CD8-positive, alpha-beta memory T cell (primary cell): ENCODE measurements around the gene NRP1. TPM values are rescaled to one million over a fixed set of nuclear protein-coding genes. Genes with fewer than 3 reads are reported as not detected.

Source experiments
- CTCF ChIA-PET: fragments of 350-600 bp; sonication (Branson Sonifier 250); formaldehyde crosslinking; loops from one replicate; lab custom pipeline; 2021; ENCODE audit warnings: antibody characterized with exemption; lab: Charles Lee
- POLR2A ChIA-PET: fragments of 350-600 bp; sonication (Branson Sonifier 250); formaldehyde crosslinking; loops from one replicate; lab custom pipeline; 2021; ENCODE audit warnings: antibody characterized with exemption; lab: Charles Lee
- DNase-seq, 5 donors: peaks; one replicate each; pipeline versions ENCODE4 v3.0.0 to v3.0.0-alpha.2; 2020 to 2022; ENCODE audit warnings: mixed read lengths in 1 of 5
- H3K27ac ChIP-seq: one replicate; pipeline ENCODE4 v1.7.0; 2013; ENCODE audit warnings: low read depth, mild to moderate bottlenecking, low read length, moderate library complexity
- H3K27me3 ChIP-seq: 2 replicates; pipeline ENCODE4 v1.7.0; 2013; ENCODE audit warnings: low read length, mild to moderate bottlenecking; ENCODE audit not compliant: insufficient read depth, poor library complexity, severe bottlenecking
- H3K36me3 ChIP-seq: 2 replicates; pipeline ENCODE4 v1.7.0; 2013; ENCODE audit warnings: mild to moderate bottlenecking, low read length, moderate library complexity; ENCODE audit not compliant: insufficient read depth
- H3K4me1 ChIP-seq: 2 replicates; pipeline ENCODE4 v1.7.0; 2013; ENCODE audit warnings: mild to moderate bottlenecking, low read length, moderate library complexity; ENCODE audit not compliant: insufficient read depth
- H3K4me3 ChIP-seq: 2 replicates; pipeline ENCODE4 v1.7.0; 2013; ENCODE audit warnings: mild to moderate bottlenecking, low read length
- H3K9me3 ChIP-seq: 2 replicates; pipeline ENCODE4 v1.7.0; 2013; ENCODE audit warnings: mild to moderate bottlenecking, low read length
- H3K27ac Mint-ChIP-seq, 8 donors: one replicate each; pipeline ENCODE4 v1.8.0; 2020 to 2021; ENCODE audit warnings: mixed read lengths in 8 of 8, mild to moderate bottlenecking in 6 of 8, inconsistent platforms in 3 of 8, moderate library complexity in 3 of 8
- H3K27me3 Mint-ChIP-seq, 2 donors: one replicate each; pipeline ENCODE4 v1.8.0; 2020 to 2021; ENCODE audit warnings: mixed read lengths in 2 of 2, mild to moderate bottlenecking in 1 of 2, moderate library complexity in 1 of 2
- H3K36me3 Mint-ChIP-seq, 3 donors: one replicate each; pipeline ENCODE4 v1.8.0; 2020 to 2021; ENCODE audit warnings: mixed read lengths in 3 of 3, inconsistent platforms in 1 of 3, mild to moderate bottlenecking in 1 of 3
- H3K4me1 Mint-ChIP-seq, 3 donors: one replicate each; pipeline ENCODE4 v1.8.0; 2020 to 2021; ENCODE audit warnings: mixed read lengths in 3 of 3, inconsistent platforms in 1 of 3, mild to moderate bottlenecking in 1 of 3
- H3K4me3 Mint-ChIP-seq, 7 donors: one replicate each; pipeline ENCODE4 v1.8.0; 2020 to 2021; ENCODE audit warnings: mixed read lengths in 7 of 7, mild to moderate bottlenecking in 6 of 7, moderate library complexity in 4 of 7, inconsistent platforms in 2 of 7
- H3K9me3 Mint-ChIP-seq, 5 donors: one replicate each; pipeline ENCODE4 v1.8.0; 2020 to 2022; ENCODE audit warnings: mixed read lengths in 5 of 5, mild to moderate bottlenecking in 3 of 5, moderate library complexity in 2 of 5, inconsistent platforms in 1 of 5
- polyA plus RNA-seq: library from polyadenylated mRNA; unstranded; fragments of 300-500 nt; fragmentation: Illumina TruSeq; gene quantifications from one replicate; pipeline ENCODE4 v1.2.3, GENCODE V29; 2021
- total RNA-seq, 2 experiments: library from RNA; stranded (reverse); gene quantifications; one replicate each; pipeline ENCODE4 v1.2.3, GENCODE V29; 2021

NRP1 gene
- total and polyA plus RNA-seq, 3 experiments from 2014 or later, result 2.1 to 2.2 TPM; not detected in 1

DNA sequence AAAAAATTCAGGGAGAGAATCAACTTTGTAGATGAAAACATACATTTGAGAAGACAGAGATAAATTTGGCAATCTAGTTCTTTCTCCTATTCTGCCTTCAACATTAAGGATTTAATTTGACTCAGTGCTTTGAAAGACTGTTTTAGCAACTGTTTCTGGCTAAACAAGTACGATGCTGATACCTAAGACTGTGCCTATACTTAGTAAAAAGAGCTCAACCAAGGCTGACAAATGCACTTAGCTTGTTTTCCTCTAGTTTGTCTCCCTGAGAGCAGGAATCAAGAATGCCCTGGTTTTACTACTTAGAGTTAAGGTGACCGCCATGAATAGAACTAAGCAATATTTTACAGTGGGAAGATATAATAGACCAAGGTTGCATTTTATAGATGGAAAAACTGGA, 49.5 kb downstream of the NRP1 start:
- POLR2A ChIA-PET, result no interaction called here
- H3K27me3 Mint-ChIP-seq, result peaks cover 2 to 40% of the 10 kb centered on the region in 2 donors
- H3K27ac ChIP-seq, result no peak overlapping the region
- no peak overlapping the region for H3K4me3 Mint-ChIP-seq
- no peaks in the 10 kb centered on the region for H3K9me3 ChIP-seq
- no peaks in the 10 kb centered on the region for H3K27me3 ChIP-seq
- H3K36me3 Mint-ChIP-seq, result no peaks in the 10 kb centered on the region
- H3K4me3 ChIP-seq, result no peak overlapping the region
- DNase-seq, result no peak
- no peaks in the 10 kb centered on the region for H3K36me3 ChIP-seq
- no peaks in the 10 kb centered on the region for H3K4me1 ChIP-seq
- no peaks in the 10 kb centered on the region for H3K4me1 Mint-ChIP-seq
- H3K27ac Mint-ChIP-seq, result no peak overlapping the region
- peaks cover 0 to 3% (median 0%) of the 10 kb centered on the region in 5 donors for H3K9me3 Mint-ChIP-seq
- CTCF ChIA-PET, result no interaction called here

DNA sequence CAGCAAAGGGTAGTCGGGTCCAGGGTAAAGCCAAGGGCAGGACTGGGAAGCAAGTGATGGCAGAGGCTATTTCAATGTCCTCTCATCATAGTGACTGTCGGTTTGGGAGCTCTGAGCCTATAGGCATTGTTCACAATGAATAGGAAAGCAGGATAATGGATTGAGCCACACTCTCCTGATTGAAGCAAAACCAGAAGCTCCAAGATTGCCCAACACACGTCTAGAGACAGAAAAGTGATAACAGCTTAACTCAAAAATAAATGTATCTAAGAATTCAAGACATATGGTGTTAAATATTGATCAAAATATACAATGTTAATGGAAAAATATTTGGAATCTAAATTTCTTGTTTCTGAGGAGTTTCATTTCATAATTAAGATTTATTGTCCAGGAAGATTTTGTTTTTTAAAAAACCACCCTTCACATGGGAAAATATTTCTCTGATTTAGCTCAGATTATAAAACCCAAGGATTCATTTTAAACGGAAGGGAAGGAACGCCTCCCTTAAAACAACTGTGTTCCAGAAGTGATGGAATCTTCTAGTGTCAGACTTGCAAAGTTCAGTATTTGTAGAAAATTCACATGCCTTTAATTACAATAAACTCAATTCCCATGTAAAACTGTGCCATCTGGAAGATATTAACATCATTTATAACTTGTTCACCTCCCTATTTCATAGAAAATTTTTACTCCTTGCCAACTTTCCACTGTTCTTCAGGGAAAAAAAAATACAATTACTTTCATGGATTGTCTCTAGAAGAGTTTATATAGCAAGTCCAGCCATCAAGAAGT, 54.5 kb downstream of the NRP1 start:
- Histone ChIP-seq H3K36me3 (no peaks in the 10 kb centered on the region), H3K4me3 (no peak overlapping the region), H3K27ac (no peak overlapping the region), H3K4me1 (no peaks in the 10 kb centered on the region), H3K9me3 (no peaks in the 10 kb centered on the region), H3K27me3 (no peaks in the 10 kb centered on the region)
- H3K4me1 Mint-ChIP-seq, result no peaks in the 10 kb centered on the region
- no peak overlapping the region for H3K4me3 Mint-ChIP-seq
- ChIA-PET CTCF (interaction anchor here (1.3 kb wide), 1 partner anchor 26 kb away, joined by 3 read pairs; no protein-coding TSS in a partner anchor), POLR2A (no interaction called here)
- H3K27me3 Mint-ChIP-seq, result peaks cover 6 to 29% of the 10 kb centered on the region in 2 donors
- no peak for DNase-seq
- peaks cover 0 to 3% (median 0%) of the 10 kb centered on the region in 5 donors for H3K9me3 Mint-ChIP-seq
- H3K27ac Mint-ChIP-seq, result no peak overlapping the region
- no peaks in the 10 kb centered on the region for H3K36me3 Mint-ChIP-seq

DNA sequence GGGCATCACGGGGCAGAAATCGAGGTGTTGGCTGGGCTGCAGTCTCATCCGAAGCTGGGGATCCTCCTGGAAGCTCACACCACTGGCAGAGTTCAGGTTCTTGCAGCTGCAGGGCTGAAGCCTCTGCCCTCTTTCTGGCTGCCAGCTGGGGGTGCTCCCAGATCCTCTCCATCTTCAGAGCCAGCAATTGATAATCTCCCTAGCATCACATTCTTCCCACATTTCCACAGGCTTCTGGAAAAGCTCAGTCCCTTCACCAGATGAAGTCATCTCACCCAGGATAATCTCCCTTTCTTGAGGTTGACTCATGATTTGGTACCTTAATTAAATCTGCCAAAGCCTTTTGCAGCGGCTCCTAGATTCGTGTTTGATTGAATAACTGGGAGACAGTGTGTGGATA, 55.2 kb downstream of the NRP1 start:
- no peak for DNase-seq
- Mint-ChIP-seq H3K4me3 (no peak overlapping the region), H3K27me3 (peaks cover 8 to 32% of the 10 kb centered on the region in 2 donors), H3K36me3 (no peaks in the 10 kb centered on the region), H3K4me1 (no peaks in the 10 kb centered on the region), H3K27ac (no peak overlapping the region), H3K9me3 (peaks cover 0 to 3% (median 0%) of the 10 kb centered on the region in 5 donors)
- H3K27me3 ChIP-seq, result no peaks in the 10 kb centered on the region
- no peak overlapping the region for H3K4me3 ChIP-seq
- H3K9me3 ChIP-seq, result no peaks in the 10 kb centered on the region
- ChIA-PET CTCF (interaction anchor here (1.3 kb wide), 1 partner anchor 27 kb away, joined by 3 read pairs; no protein-coding TSS in a partner anchor), POLR2A (no interaction called here)
- H3K4me1 ChIP-seq, result no peaks in the 10 kb centered on the region
- no peaks in the 10 kb centered on the region for H3K36me3 ChIP-seq
- H3K27ac ChIP-seq, result no peak overlapping the region

DNA sequence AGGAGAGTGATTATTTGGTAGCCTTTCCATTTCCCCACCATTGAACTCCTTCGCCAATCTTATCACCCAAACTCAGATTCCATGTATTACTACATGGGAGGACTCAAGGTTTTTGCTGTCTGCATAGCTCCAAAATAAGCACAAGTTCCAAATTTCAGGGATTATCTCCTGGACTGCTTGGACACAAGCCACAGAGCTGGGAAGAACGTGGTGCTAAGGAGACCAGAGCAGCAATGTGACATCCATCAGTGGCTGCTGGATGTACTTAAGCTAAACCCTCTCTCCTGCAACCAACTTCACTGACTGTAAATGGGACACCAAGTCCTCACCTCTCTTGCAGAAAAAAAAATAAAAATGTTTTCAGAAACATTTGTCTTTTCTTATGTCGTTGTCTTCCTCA, 56.3 kb downstream of the NRP1 start:
- H3K27ac Mint-ChIP-seq, result no peak overlapping the region
- peaks cover 0 to 3% (median 0%) of the 10 kb centered on the region in 5 donors for H3K9me3 Mint-ChIP-seq
- no peaks in the 10 kb centered on the region for H3K27me3 ChIP-seq
- H3K36me3 Mint-ChIP-seq, result no peaks in the 10 kb centered on the region
- H3K27me3 Mint-ChIP-seq, result peaks cover 8 to 32% of the 10 kb centered on the region in 2 donors
- no peak for DNase-seq
- no peak overlapping the region for H3K4me3 ChIP-seq
- no peaks in the 10 kb centered on the region for H3K36me3 ChIP-seq
- H3K4me1 Mint-ChIP-seq, result no peaks in the 10 kb centered on the region
- no peak overlapping the region for H3K27ac ChIP-seq
- H3K4me3 Mint-ChIP-seq, result no peak overlapping the region
- ChIA-PET POLR2A (no interaction called here), CTCF (no interaction called here)
- no peaks in the 10 kb centered on the region for H3K9me3 ChIP-seq
- no peaks in the 10 kb centered on the region for H3K4me1 ChIP-seq

DNA sequence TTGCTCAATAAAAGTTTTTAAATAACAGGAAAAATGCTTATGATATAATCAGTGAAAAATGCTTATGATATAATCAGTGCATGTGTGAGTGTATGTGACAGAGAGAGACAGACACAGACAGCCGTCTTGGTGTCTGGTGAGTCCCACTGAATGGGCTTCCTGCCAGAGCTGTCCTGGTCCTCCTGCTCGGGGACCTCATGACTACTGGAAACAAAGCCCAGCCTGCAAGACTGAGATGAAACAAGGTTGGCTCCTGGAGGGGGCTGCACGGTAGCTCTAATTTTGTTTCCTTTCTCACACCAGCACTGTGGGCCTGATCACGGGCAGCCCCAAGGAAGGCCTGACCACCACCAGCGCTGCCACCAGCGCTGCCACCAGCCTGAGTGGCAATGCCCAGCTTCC, 57.3 kb downstream of the NRP1 start:
- no peak overlapping the region for H3K4me3 Mint-ChIP-seq
- CTCF ChIA-PET, result no interaction called here
- no peaks in the 10 kb centered on the region for H3K36me3 Mint-ChIP-seq
- no peaks in the 10 kb centered on the region for H3K36me3 ChIP-seq
- H3K27ac Mint-ChIP-seq, result no peak overlapping the region
- H3K4me1 Mint-ChIP-seq, result no peaks in the 10 kb centered on the region
- H3K27me3 ChIP-seq, result no peaks in the 10 kb centered on the region
- no peak overlapping the region for H3K4me3 ChIP-seq
- H3K27me3 Mint-ChIP-seq, result peaks cover 9 to 33% of the 10 kb centered on the region in 2 donors
- POLR2A ChIA-PET, result no interaction called here
- H3K4me1 ChIP-seq, result no peaks in the 10 kb centered on the region
- no peak overlapping the region for H3K27ac ChIP-seq
- no peak for DNase-seq
- H3K9me3 Mint-ChIP-seq, result peaks cover 0 to 3% (median 0%) of the 10 kb centered on the region in 5 donors
- H3K9me3 ChIP-seq, result no peaks in the 10 kb centered on the region

DNA sequence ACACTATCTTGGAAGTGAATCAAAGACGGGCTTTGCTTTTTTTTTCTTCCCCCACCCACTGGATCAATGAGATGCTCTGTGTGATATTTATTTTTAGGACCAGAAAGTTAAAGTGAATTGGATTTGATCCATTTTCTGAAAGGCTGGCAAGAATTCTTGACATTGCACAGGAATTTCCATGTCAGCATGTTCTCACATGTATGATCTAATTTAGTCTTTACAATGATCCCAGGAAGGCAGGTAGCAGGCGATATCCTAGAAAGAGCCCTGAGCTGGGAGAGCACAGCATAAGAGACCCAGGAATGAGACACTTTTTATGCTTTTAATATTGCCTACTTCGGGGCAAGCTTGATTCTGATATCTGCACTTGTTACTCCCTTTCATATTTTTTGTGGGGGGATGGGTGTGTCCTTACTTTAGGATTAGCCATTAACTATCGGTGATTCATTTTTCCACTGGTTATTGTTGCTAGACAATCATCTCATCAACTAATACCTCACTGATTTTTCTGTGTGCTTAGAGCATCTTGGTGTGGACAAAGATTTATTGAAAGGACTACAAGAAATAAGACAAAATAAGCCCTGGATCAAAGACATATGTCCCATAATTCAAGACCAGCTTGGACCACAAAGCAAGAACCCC, 58.1 kb downstream of the NRP1 start:
- no peaks in the 10 kb centered on the region for H3K9me3 Mint-ChIP-seq
- no peak for DNase-seq
- no peak overlapping the region for H3K27ac Mint-ChIP-seq
- ChIA-PET CTCF (no interaction called here), POLR2A (interaction anchor here (0.6 kb wide), 1 partner anchor 77 kb away, joined by 3 read pairs; no protein-coding TSS in a partner anchor)
- Histone ChIP-seq H3K27me3 (no peaks in the 10 kb centered on the region), H3K9me3 (no peaks in the 10 kb centered on the region), H3K4me1 (no peaks in the 10 kb centered on the region), H3K4me3 (no peak overlapping the region), H3K36me3 (no peaks in the 10 kb centered on the region), H3K27ac (no peak overlapping the region)
- no peaks in the 10 kb centered on the region for H3K4me1 Mint-ChIP-seq
- H3K36me3 Mint-ChIP-seq, result no peaks in the 10 kb centered on the region
- no peak overlapping the region for H3K4me3 Mint-ChIP-seq
- H3K27me3 Mint-ChIP-seq, result peaks cover 9 to 34% of the 10 kb centered on the region in 2 donors

DNA sequence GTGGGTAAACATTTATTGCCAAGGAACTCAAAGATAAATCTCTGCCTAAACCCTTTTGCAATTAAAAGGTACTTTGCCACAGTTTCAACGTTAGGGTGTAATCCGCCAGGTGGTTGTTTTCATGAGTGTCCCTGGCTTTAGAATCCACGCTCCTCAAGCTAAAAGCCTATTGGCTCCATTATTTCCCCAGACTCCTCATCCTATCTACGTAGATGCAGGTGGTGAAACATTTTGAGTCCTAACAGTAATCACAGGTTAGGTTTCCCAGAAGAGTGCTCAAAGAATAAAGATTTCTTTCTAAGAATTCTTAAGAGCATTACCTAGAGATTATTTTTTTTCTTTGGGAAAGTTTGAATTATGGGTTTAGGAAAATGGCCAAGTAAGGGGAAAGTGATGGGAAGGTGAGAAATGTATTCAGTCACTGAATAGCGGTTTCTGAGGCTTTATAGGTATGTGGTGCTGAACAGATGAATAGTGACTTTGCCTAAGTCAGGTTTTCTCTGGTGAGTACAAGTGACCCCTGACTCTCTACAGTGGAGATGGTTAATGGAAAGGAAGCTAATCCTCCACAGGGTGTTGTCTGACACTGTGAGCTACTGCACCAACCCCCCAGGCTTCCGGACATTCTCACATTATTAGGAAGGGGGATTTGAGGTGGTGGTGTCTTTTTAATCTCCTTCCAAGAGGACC, 60.2 kb downstream of the NRP1 start:
- no peaks in the 10 kb centered on the region for H3K27me3 ChIP-seq
- no peak for DNase-seq
- CTCF ChIA-PET, result no interaction called here
- H3K27ac ChIP-seq, result no peak overlapping the region
- H3K27ac Mint-ChIP-seq, result no peak overlapping the region
- peaks cover 6 to 30% of the 10 kb centered on the region in 2 donors for H3K27me3 Mint-ChIP-seq
- H3K4me3 Mint-ChIP-seq, result no peak overlapping the region
- H3K9me3 ChIP-seq, result no peaks in the 10 kb centered on the region
- no peak overlapping the region for H3K4me3 ChIP-seq
- H3K4me1 ChIP-seq, result no peaks in the 10 kb centered on the region
- POLR2A ChIA-PET, result no interaction called here
- no peaks in the 10 kb centered on the region for H3K36me3 ChIP-seq
- peaks cover 0 to 9% (median 0%) of the 10 kb centered on the region in 3 donors for H3K36me3 Mint-ChIP-seq
- no peaks in the 10 kb centered on the region for H3K9me3 Mint-ChIP-seq
- H3K4me1 Mint-ChIP-seq, result no peaks in the 10 kb centered on the region
